Measurements from ENCODE around the gene CCDC27. TPM values are rescaled to one million over a fixed set of nuclear protein-coding genes. Genes with fewer than 3 reads are reported as not detected.

Gene CCDC27
- total RNA-seq, 1 experiment from 2014 or later, result not detected

GRCh38 chr1:3817138-3817740 is 65.0 kb downstream of the CCDC27 start:
- Histone ChIP-seq H3K36me3 (ENCODE audit: control insufficient read depth, insufficient read depth, low read length) (no peaks in the 10 kb centered on the region), H3K27me3 (ENCODE audit: control insufficient read depth, insufficient read depth, low read length) (no peaks in the 10 kb centered on the region), H3K4me3 (ENCODE audit: low read depth in 2 of 2, low read length in 2 of 2) (no peak overlapping the region), H3K4me1 (ENCODE audit: control insufficient read depth, insufficient read depth, low read length) (no peaks in the 10 kb centered on the region), H3K27ac (ENCODE audit: low read length) (no peak overlapping the region), H3K9me3 (ENCODE audit: control insufficient read depth, insufficient read depth, low read depth, low read length) (no peaks in the 10 kb centered on the region)
- in situ Hi-C loops (cut with HindIII; ENCODE audit: low pct_unique_long_range_greater_than_20kb, low sequenced_read_pairs), result no loop called here
- intact Hi-C loops (cut with micrococcal nuclease; ENCODE audit: unreplicated experiment), result no loop called here
- no TSS peak for BruUV-seq (replicated peaks)
- POLR2A ChIA-PET, result no interaction called here
- 0 out of 2 replicates have a peak, but pooled peaks have one; percentile 7 for ATAC-seq
- CTCF ChIA-PET, result no interaction called here
- no peak for DNase-seq (ENCODE audit: low read depth, low spot score)
- TF ChIP-seq POLR2AphosphoS5 (IDR thresholded peaks at IDR 0.05; ENCODE audit: low read depth, low read length), result no peak
- TF ChIP-seq TCF7L2 (IDR thresholded peaks at IDR 0.05; ENCODE audit: low read depth, low read length), result no peak
- no peak for TF ChIP-seq CTCF (IDR thresholded peaks at IDR 0.05)
- TF ChIP-seq REST (IDR thresholded peaks at IDR 0.05; ENCODE audit: insufficient read depth in 1 of 2, low read depth in 2 of 2, low read length in 1 of 2), result no peak
- TF ChIP-seq SIN3A (IDR thresholded peaks at IDR 0.05; ENCODE audit: borderline replicate concordance, insufficient read depth, low read depth, low read length), result no peak

GRCh38 chr1:3817821-3818597 is 65.8 kb downstream of the CCDC27 start:
- ATAC-seq (peak; percentile 10; the same call in 1 of the 2 replicates), DNase-seq (ENCODE audit: low read depth, low spot score) (no peak)
- Histone ChIP-seq H3K9me3 (ENCODE audit: control insufficient read depth, insufficient read depth, low read depth, low read length) (no peaks in the 10 kb centered on the region), H3K27ac (ENCODE audit: low read length) (no peak overlapping the region), H3K4me1 (ENCODE audit: control insufficient read depth, insufficient read depth, low read length) (no peaks in the 10 kb centered on the region), H3K27me3 (ENCODE audit: control insufficient read depth, insufficient read depth, low read length) (no peaks in the 10 kb centered on the region), H3K4me3 (ENCODE audit: low read depth in 2 of 2, low read length in 2 of 2) (no peak overlapping the region), H3K36me3 (ENCODE audit: control insufficient read depth, insufficient read depth, low read length) (no peaks in the 10 kb centered on the region)
- ChIA-PET CTCF (no interaction called here), POLR2A (no interaction called here)
- in situ Hi-C loops (cut with HindIII; ENCODE audit: low pct_unique_long_range_greater_than_20kb, low sequenced_read_pairs), result no loop called here
- intact Hi-C loops (cut with micrococcal nuclease; ENCODE audit: unreplicated experiment), result no loop called here
- no TSS peak for BruUV-seq (replicated peaks)
- TF ChIP-seq TCF7L2 (IDR thresholded peaks at IDR 0.05; ENCODE audit: low read depth, low read length), result no peak
- no peak for TF ChIP-seq POLR2AphosphoS5 (IDR thresholded peaks at IDR 0.05; ENCODE audit: low read depth, low read length)
- no peak for TF ChIP-seq REST (IDR thresholded peaks at IDR 0.05; ENCODE audit: insufficient read depth in 1 of 2, low read depth in 2 of 2, low read length in 1 of 2)
